H9 (cell line): Measurements from ENCODE around the gene KISS1. TPM values are rescaled to one million over a fixed set of nuclear protein-coding genes. Genes with fewer than 3 reads are reported as not detected.

Experiments used
- DNase-seq: peaks from one replicate; pipeline ENCODE4 v3.0.0-alpha.2; 2017
- H2AFZ ChIP-seq: one replicate; pipeline ENCODE4 v1.6.1; 2013; ENCODE audit warnings: mild to moderate bottlenecking, low read length, control low read depth, moderate library complexity
- H2AK5ac ChIP-seq: 2 replicates; pipeline ENCODE4 v1.6.1; 2013; ENCODE audit warnings: low read length, control low read depth, mixed read lengths; ENCODE audit not compliant: insufficient read length
- H2BK120ac ChIP-seq: one replicate; pipeline ENCODE4 v1.6.1; 2013; ENCODE audit warnings: low read depth, mild to moderate bottlenecking, low read length, control low read depth, inconsistent platforms; ENCODE audit not compliant: poor library complexity, severe bottlenecking
- H2BK12ac ChIP-seq: 2 replicates; pipeline ENCODE4 v1.6.1; 2013; ENCODE audit warnings: low read length, control low read depth, mixed read lengths, low read depth; ENCODE audit not compliant: insufficient read length
- H2BK15ac ChIP-seq: 2 replicates; pipeline ENCODE4 v1.6.1; 2013; ENCODE audit warnings: low read depth, low read length, control low read depth
- H2BK20ac ChIP-seq: one replicate; pipeline ENCODE4 v1.6.1; 2013; ENCODE audit warnings: low read depth, mild to moderate bottlenecking, low read length, control low read depth, inconsistent platforms; ENCODE audit not compliant: poor library complexity, severe bottlenecking
- H2BK5ac ChIP-seq: 2 replicates; pipeline ENCODE4 v1.6.1; 2013; ENCODE audit warnings: low read length, control low read depth, mixed read lengths; ENCODE audit not compliant: insufficient read length
- H3K14ac ChIP-seq: 2 replicates; pipeline ENCODE4 v1.6.1; 2013; ENCODE audit warnings: low read length, control low read depth; ENCODE audit not compliant: insufficient read depth
- H3K18ac ChIP-seq: 2 replicates; pipeline ENCODE4 v1.6.1; 2013; ENCODE audit warnings: low read depth, mild to moderate bottlenecking, mixed read lengths, low read length, control low read depth; ENCODE audit not compliant: insufficient read length
- H3K23ac ChIP-seq: 2 replicates; pipeline ENCODE4 v1.6.1; 2013; ENCODE audit warnings: low read length, control low read depth, mixed read lengths, low read depth; ENCODE audit not compliant: insufficient read length
- H3K23me2 ChIP-seq: 2 replicates; pipeline ENCODE4 v1.6.1; 2013; ENCODE audit warnings: low read depth, mild to moderate bottlenecking, mixed read lengths, low read length, control low read depth; ENCODE audit not compliant: insufficient read length, poor library complexity, severe bottlenecking
- H3K27ac ChIP-seq: 2 replicates; pipeline ENCODE4 v1.5.1; 2013; ENCODE audit warnings: low read length, control low read depth, mixed read lengths, low read depth; ENCODE audit not compliant: insufficient read length
- H3K27me3 ChIP-seq: 2 replicates; pipeline ENCODE4 v1.6.1; 2013; ENCODE audit warnings: low read length, control low read depth, inconsistent platforms; ENCODE audit not compliant: insufficient read depth
- H3K4ac ChIP-seq: 2 replicates; pipeline ENCODE4 v1.6.1; 2013; ENCODE audit warnings: low read depth, mild to moderate bottlenecking, control low read depth, inconsistent platforms, low read length, moderate library complexity
- H3K4me1 ChIP-seq: 2 replicates; pipeline ENCODE4 v1.6.1; 2013; ENCODE audit warnings: low read length, control low read depth, inconsistent platforms; ENCODE audit not compliant: insufficient read depth
- H3K4me2 ChIP-seq: 2 replicates; pipeline ENCODE4 v1.6.1; 2013; ENCODE audit warnings: low read length, control low read depth, mixed read lengths; ENCODE audit not compliant: insufficient read length, insufficient read depth
- H3K56ac ChIP-seq: 2 replicates; pipeline ENCODE4 v1.6.1; 2013; ENCODE audit warnings: low read depth, mild to moderate bottlenecking, mixed read lengths, low read length, control low read depth; ENCODE audit not compliant: insufficient read length
- H3K79me1 ChIP-seq: 2 replicates; pipeline ENCODE4 v1.6.1; 2013; ENCODE audit warnings: low read depth, mild to moderate bottlenecking, moderate library complexity, low read length, control low read depth, inconsistent platforms; ENCODE audit not compliant: insufficient read depth, poor library complexity, severe bottlenecking
- H3K79me2 ChIP-seq: 2 replicates; pipeline ENCODE4 v1.6.1; 2013; ENCODE audit warnings: low read length, control low read depth, inconsistent platforms; ENCODE audit not compliant: insufficient read depth
- H3K9ac ChIP-seq: 2 replicates; pipeline ENCODE4 v1.6.1; 2013; ENCODE audit warnings: low read length, control low read depth, mixed read lengths; ENCODE audit not compliant: insufficient read length; ENCODE audit errors: extremely low read depth
- H3K9me3 ChIP-seq: one replicate; pipeline ENCODE4 v1.6.1; 2013; ENCODE audit warnings: low read depth, low read length, inconsistent platforms; ENCODE audit not compliant: control insufficient read depth
- H3T11ph ChIP-seq: one replicate; pipeline ENCODE4 v1.6.1; 2013; ENCODE audit warnings: mild to moderate bottlenecking, low read length, control low read depth, inconsistent platforms
- H4K20me1 ChIP-seq: one replicate; pipeline ENCODE4 v1.6.1; 2013; ENCODE audit not compliant: control insufficient read depth, insufficient read length, insufficient read depth
- H4K5ac ChIP-seq: 2 replicates; pipeline ENCODE4 v1.6.1; 2013; ENCODE audit warnings: low read depth, mild to moderate bottlenecking, mixed read lengths, low read length, control low read depth; ENCODE audit not compliant: insufficient read length
- H4K8ac ChIP-seq: replicated peaks from 2 replicates; pipeline ENCODE4 v1.6.1; 2013; ENCODE audit warnings: low read length, control low read depth, mixed read lengths, low read depth; ENCODE audit not compliant: insufficient read length
- H4K91ac ChIP-seq: 2 replicates; pipeline ENCODE4 v1.6.1; 2013; ENCODE audit warnings: low read depth, mild to moderate bottlenecking, moderate library complexity, mixed read lengths, low read length, control low read depth; ENCODE audit not compliant: insufficient read length
- H3K27ac Mint-ChIP-seq, 3 experiments: 2 replicates in 2 of 3; 3 replicates in 1 of 3; pipeline ENCODE4 v1.8.0; 2020 to 2021; ENCODE audit warnings: mixed read lengths in 3 of 3, mild to moderate bottlenecking in 1 of 3, moderate library complexity in 1 of 3
- H3K27me3 Mint-ChIP-seq: 2 replicates; pipeline ENCODE4 v1.8.0; 2021; ENCODE audit warnings: low read depth, mild to moderate bottlenecking, moderate library complexity, mixed read lengths
- H3K36me3 Mint-ChIP-seq, 3 experiments: 2 replicates in 2 of 3; 3 replicates in 1 of 3; pipeline ENCODE4 v1.8.0; 2020 to 2021; ENCODE audit warnings: low read depth in 3 of 3, mixed read lengths in 3 of 3; ENCODE audit not compliant: insufficient read depth in 1 of 3
- H3K4me1 Mint-ChIP-seq, 2 experiments: 2 replicates each; pipeline ENCODE4 v1.8.0; 2020; ENCODE audit warnings: mixed read lengths in 2 of 2
- H3K4me3 Mint-ChIP-seq, 2 experiments: 2 replicates in 1 of 2; 3 replicates in 1 of 2; pipeline ENCODE4 v1.8.0; 2020 to 2021; ENCODE audit warnings: mild to moderate bottlenecking in 2 of 2, mixed read lengths in 2 of 2, moderate library complexity in 1 of 2
- H3K9me3 Mint-ChIP-seq, 2 experiments: 2 replicates in 1 of 2; 3 replicates in 1 of 2; pipeline ENCODE4 v1.8.0; 2020; ENCODE audit warnings: mild to moderate bottlenecking in 2 of 2, mixed read lengths in 2 of 2, moderate library complexity in 1 of 2
- WGBS: extraction: QIAGEN DNeasy Blood & Tissue Kit; methylation state at CpG from one replicate; pipeline ENCODE4 v1.1.7; 2013; ENCODE audit warnings: missing lambda C conversion rate, low lambda C conversion rate, mixed read lengths; ENCODE audit not compliant: insufficient read length; ENCODE audit errors: extremely low coverage; 5-methylcytosine and 5-hydroxymethylcytosine counted together
- total RNA-seq: library from RNA; stranded (reverse); gene quantifications from 2 replicates; pipeline ENCODE4 v1.2.1, GENCODE V29; 2021
- TF ChIP-seq, protein P1 (sequence below): fragments of 200-600 bp; sonication (generic); conservative IDR thresholded peaks from 3 replicates; pipeline ENCODE4 v1.8.0; 2021; ENCODE audit warnings: antibody characterized with exemption, mild to moderate bottlenecking

The KISS1 gene
- total RNA-seq, 1 experiment from 2014 or later, result 0.68 TPM

DNA sequence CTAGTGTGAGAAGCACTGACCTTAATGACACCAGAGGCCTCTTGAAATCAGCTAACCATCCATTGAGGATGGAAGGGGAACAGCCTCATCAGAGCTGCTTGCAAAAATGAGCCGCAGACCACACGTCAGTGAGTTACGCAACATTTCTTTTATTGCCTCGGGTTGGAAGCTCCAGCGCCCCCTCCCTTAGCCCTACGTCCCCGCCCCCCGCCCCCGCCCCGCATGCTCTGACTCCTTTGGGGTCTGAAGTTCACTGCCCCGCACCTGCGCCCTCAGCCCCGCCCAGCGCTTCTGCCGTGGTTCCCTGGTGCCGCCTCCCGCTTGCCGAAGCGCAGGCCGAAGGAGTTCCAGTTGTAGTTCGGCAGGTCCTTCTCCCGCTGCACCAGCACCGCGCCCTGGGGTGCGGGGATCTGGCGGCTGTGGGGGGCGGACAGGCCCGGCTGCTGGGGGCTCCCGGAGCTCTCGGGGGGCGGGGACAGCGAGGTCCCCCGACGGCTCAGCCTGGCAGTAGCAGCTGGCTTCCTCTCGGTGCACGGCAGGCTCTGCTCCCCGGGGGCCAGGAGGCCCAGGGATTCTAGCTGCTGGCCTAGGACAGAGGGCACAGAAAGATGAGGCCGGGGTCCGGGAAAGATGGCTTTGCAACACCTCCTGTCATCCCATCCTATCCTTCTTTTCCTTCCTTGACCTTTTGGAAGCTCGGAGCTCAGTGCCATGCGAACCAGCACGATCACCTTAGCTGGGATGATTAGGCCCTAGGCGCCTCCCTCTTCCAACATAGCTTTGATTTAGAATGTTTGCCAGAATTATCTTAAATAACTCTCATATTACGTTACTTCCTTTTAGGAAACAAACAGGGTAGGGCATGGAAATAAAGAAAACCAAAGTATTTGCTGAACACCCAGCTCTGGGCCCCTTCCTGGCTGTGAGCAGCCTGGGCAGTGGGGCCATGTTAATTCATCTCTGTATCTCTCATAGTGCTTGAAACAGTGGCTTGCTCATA lies 5.8 kb downstream of the KISS1 start:
- H2AK5ac ChIP-seq, result no peak overlapping the region
- H3K27ac ChIP-seq, result no peak overlapping the region
- no peak overlapping the region for H2BK15ac ChIP-seq
- H3K4ac ChIP-seq, result no peak overlapping the region
- no peak overlapping the region for H4K8ac ChIP-seq
- no peak overlapping the region for H2BK20ac ChIP-seq
- no peak overlapping the region for H3K56ac ChIP-seq
- peaks cover 0 to 5% of the 10 kb centered on the region in 2 experiments; a peak in 1 of 5 replicates for H3K9me3 Mint-ChIP-seq
- no peaks in the 10 kb centered on the region; a peak in 2 of 7 replicates for H3K36me3 Mint-ChIP-seq
- H3K4me2 ChIP-seq, result peak overlapping the region; percentile 55
- no peaks in the 10 kb centered on the region for H3K9me3 ChIP-seq
- H3K14ac ChIP-seq, result no peak overlapping the region
- peak overlapping the region; percentile 49 to 68; a peak in 4 of 5 replicates for H3K4me3 Mint-ChIP-seq
- H3K18ac ChIP-seq, result no peak overlapping the region
- H2BK5ac ChIP-seq, result no peak overlapping the region
- no peaks in the 10 kb centered on the region for H4K20me1 ChIP-seq
- no peaks in the 10 kb centered on the region for H3K23me2 ChIP-seq
- H3K27ac Mint-ChIP-seq, result no peak overlapping the region; a peak in 1 of 7 replicates
- no peak overlapping the region for H3K23ac ChIP-seq
- no peak overlapping the region for H3K9ac ChIP-seq
- no peak overlapping the region for H2AFZ ChIP-seq
- no peak overlapping the region for H2BK12ac ChIP-seq
- H3T11ph ChIP-seq, result no peak overlapping the region
- WGBS, result no CpG with 5 or more reads among the region's 44 CpGs
- peaks cover 8 to 13% of the 10 kb centered on the region in 2 experiments for H3K4me1 Mint-ChIP-seq
- no peaks in the 10 kb centered on the region for H3K79me2 ChIP-seq
- H3K27me3 ChIP-seq, result peaks cover 2% of the 10 kb centered on the region; the same call in 1 of the 2 replicates
- H2BK120ac ChIP-seq, result no peak overlapping the region
- DNase-seq, result peak; percentile 77
- H4K5ac ChIP-seq, result no peak overlapping the region
- peaks cover 84% of the 10 kb centered on the region for H3K27me3 Mint-ChIP-seq
- no peak overlapping the region for H4K91ac ChIP-seq
- H3K4me1 ChIP-seq, result no peaks in the 10 kb centered on the region
- H3K79me1 ChIP-seq, result no peaks in the 10 kb centered on the region
- TF ChIP-seq, protein P1, sequence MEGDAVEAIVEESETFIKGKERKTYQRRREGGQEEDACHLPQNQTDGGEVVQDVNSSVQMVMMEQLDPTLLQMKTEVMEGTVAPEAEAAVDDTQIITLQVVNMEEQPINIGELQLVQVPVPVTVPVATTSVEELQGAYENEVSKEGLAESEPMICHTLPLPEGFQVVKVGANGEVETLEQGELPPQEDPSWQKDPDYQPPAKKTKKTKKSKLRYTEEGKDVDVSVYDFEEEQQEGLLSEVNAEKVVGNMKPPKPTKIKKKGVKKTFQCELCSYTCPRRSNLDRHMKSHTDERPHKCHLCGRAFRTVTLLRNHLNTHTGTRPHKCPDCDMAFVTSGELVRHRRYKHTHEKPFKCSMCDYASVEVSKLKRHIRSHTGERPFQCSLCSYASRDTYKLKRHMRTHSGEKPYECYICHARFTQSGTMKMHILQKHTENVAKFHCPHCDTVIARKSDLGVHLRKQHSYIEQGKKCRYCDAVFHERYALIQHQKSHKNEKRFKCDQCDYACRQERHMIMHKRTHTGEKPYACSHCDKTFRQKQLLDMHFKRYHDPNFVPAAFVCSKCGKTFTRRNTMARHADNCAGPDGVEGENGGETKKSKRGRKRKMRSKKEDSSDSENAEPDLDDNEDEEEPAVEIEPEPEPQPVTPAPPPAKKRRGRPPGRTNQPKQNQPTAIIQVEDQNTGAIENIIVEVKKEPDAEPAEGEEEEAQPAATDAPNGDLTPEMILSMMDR, result no peak
